HCT116 (cell line): Measurements from ENCODE around the gene STRADA.

ENCODE experiments used
- CEBPB ChIP-seq: IDR thresholded peaks from 2 replicates; pipeline ENCODE4 v1.6.1; 2012; ENCODE audit warnings: low read depth
- CTCF ChIP-seq, 3 experiments: fragments of 200-600 bp in 1 of 3; sonication (generic) in 1 of 3; IDR thresholded peaks in 2 of 3; conservative IDR thresholded peaks in 1 of 3; 2 replicates each; pipeline ENCODE4 v1.5.1; 2012 to 2017; ENCODE audit warnings: low read depth in 2 of 3, low read length in 2 of 3, antibody characterized with exemption in 1 of 3, borderline replicate concordance in 1 of 3, control low read depth in 1 of 3, mild to moderate bottlenecking in 1 of 3, mixed read lengths in 1 of 3, mixed run types in 1 of 3, moderate library complexity in 1 of 3; ENCODE audit not compliant: insufficient read depth in 1 of 3
- EGR1 ChIP-seq: IDR thresholded peaks from 2 replicates; pipeline ENCODE4 v1.6.1; 2012; ENCODE audit warnings: low read depth
- EZH2 ChIP-seq: fragments of 200-600 bp; sonication (generic); IDR thresholded peaks from 2 replicates; pipeline ENCODE4 v1.6.1; 2017; ENCODE audit warnings: antibody characterized with exemption, mixed run types
- EZH2phosphoT487 ChIP-seq: fragments of 200-600 bp; IDR thresholded peaks from 2 replicates; pipeline ENCODE4 v1.6.1; 2018; ENCODE audit warnings: antibody characterized with exemption, borderline replicate concordance
- POLR2A ChIP-seq: IDR thresholded peaks from 2 replicates; pipeline ENCODE4 v1.7.0; 2011; ENCODE audit warnings: borderline replicate concordance; ENCODE audit not compliant: insufficient read depth, insufficient read length; ENCODE audit errors: extremely low read depth
- POLR2AphosphoS5 ChIP-seq: IDR thresholded peaks from 2 replicates; pipeline ENCODE4 v1.6.1; 2011; ENCODE audit warnings: mild to moderate bottlenecking, low read depth, low read length, moderate library complexity
- RAD21 ChIP-seq: IDR thresholded peaks from 2 replicates; pipeline ENCODE4 v1.6.1; 2012; ENCODE audit warnings: low read depth, mild to moderate bottlenecking
- SIN3A ChIP-seq: IDR thresholded peaks from 2 replicates; pipeline ENCODE4 v1.6.1; 2012; ENCODE audit warnings: low read depth
- SP1 ChIP-seq: IDR thresholded peaks from 2 replicates; pipeline ENCODE4 v1.6.1; 2012; ENCODE audit warnings: low read depth
- SRF ChIP-seq: IDR thresholded peaks from 2 replicates; pipeline ENCODE4 v1.6.1; 2012; ENCODE audit warnings: low read depth
- ZBTB33 ChIP-seq: IDR thresholded peaks from 2 replicates; pipeline ENCODE4 v1.6.1; 2011; ENCODE audit warnings: mild to moderate bottlenecking, low read length, moderate library complexity; ENCODE audit not compliant: insufficient replicate concordance; ENCODE audit errors: extremely low read depth
- ZNF274 ChIP-seq: fragments of 200-500 bp; sonication (Bioruptor generic); IDR thresholded peaks from 2 replicates; pipeline ENCODE4 v1.6.1; 2014; ENCODE audit warnings: mild to moderate bottlenecking, low read depth, low read length, inconsistent platforms

GRCh38 chr17:63758428-63758827 is 16.8 kb upstream of the STRADA start:
- TF ChIP-seq CTCF (IDR thresholded peaks at IDR 0.05 in 2 of 3, conservative IDR thresholded peaks at IDR 0.05 in 1 of 3; ENCODE audit: borderline replicate concordance in 1 of 3, insufficient read depth in 1 of 3, low read depth in 2 of 3, low read length in 2 of 3) (no peak), SP1 (no peak), SIN3A (no peak), POLR2AphosphoS5 (no peak), EGR1 (no peak), POLR2A (no peak), EZH2phosphoT487 (no peak), ZNF274 (no peak), CEBPB (no peak), EZH2 (no peak), RAD21 (no peak), SRF (no peak), ZBTB33 (no peak)
